Melanocyte of skin (primary cell): ENCODE results near the gene LHCGR. TPM values are rescaled to one million over a fixed set of nuclear protein-coding genes. Genes with fewer than 3 reads are reported as not detected.

Experiments used
- small RNA-seq, 2 donors: library from RNA; depleted of rRNA; stranded (forward); fragments of <200 nt; gene quantifications; one replicate each; pipeline ENCODE3, GENCODE V24; 2012
- total RNA-seq, 2 donors: library from RNA; depleted of rRNA; stranded (reverse); fragments of >200 nt; gene quantifications; 2 replicates each; pipeline ENCODE4 v1.2.3, GENCODE V29; 2012

Gene LHCGR
- not detected for total RNA-seq

GRCh38 chr2:48755473-48755872 lies at the start of gene LHCGR:
Gene LHCGR (minus strand): TSS chr2:48755724. CDS start chr2:48755671, 53 bp downstream.

Small RNA genes lying within 50 kb of the gene (small RNA-seq; reads per million reads assigned to genes)
- gene ELOBP3, result 0 reads per million in 2 donors

Other genes starting within 250 kb of the LHCGR start
- gene STON1, start 225.6 kb downstream of the LHCGR start, total RNA-seq, result 1 to 10 TPM in 1 of 2 donors, under 1 TPM in 1; 0.33 to 1.0 TPM
- not detected for gene GTF2A1L, start 137.9 kb downstream of the LHCGR start, total RNA-seq